ENCODE measurements around the gene CUL2.
"Not testable (repeated sequence)": the region's sequence is repeated elsewhere in the genome, so short reads cannot be mapped to it uniquely, and the experiment has no call there.

CUL2 gene

GRCh38 chr10:35083242-35083641 lies 6.9 kb downstream of the CUL2 start:
- no peak overlapping the region for H3K4me3 ChIP-seq (ENCODE audit: low read depth, low read length)
- no peak for DNase-seq (ENCODE audit: low read depth)
- TF ChIP-seq, protein P1, sequence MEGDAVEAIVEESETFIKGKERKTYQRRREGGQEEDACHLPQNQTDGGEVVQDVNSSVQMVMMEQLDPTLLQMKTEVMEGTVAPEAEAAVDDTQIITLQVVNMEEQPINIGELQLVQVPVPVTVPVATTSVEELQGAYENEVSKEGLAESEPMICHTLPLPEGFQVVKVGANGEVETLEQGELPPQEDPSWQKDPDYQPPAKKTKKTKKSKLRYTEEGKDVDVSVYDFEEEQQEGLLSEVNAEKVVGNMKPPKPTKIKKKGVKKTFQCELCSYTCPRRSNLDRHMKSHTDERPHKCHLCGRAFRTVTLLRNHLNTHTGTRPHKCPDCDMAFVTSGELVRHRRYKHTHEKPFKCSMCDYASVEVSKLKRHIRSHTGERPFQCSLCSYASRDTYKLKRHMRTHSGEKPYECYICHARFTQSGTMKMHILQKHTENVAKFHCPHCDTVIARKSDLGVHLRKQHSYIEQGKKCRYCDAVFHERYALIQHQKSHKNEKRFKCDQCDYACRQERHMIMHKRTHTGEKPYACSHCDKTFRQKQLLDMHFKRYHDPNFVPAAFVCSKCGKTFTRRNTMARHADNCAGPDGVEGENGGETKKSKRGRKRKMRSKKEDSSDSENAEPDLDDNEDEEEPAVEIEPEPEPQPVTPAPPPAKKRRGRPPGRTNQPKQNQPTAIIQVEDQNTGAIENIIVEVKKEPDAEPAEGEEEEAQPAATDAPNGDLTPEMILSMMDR (conservative IDR thresholded peaks at IDR 0.05; ENCODE audit: low read depth, low read length), result no peak

DNA sequence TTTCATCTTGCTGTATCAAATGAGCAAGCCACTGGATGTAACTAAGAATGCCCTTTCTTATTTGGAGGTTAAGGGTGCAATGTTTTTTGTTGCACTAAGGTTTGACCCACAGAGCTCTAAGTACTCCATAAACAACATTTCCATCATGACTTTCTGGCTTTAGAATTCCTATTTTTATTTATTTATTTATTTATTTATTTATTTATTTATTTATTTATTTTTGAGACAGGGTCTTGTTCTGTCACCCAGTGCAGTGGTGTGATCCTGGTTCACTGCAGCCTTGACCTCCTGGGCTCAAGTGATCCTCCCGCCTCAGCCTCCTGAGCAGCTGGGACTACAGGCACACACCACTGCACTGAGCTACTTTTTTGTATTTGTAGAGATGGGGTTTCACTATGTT lies 9.9 kb downstream of the CUL2 start:
- H3K4me3 ChIP-seq (ENCODE audit: low read depth, low read length); DNase-seq (ENCODE audit: low read depth): not testable (repeated sequence)

- no peak overlapping the region for H3K4me3 ChIP-seq (ENCODE audit: low read depth, low read length)
- peak; percentile 79 for DNase-seq (ENCODE audit: low read depth)
- TF ChIP-seq, protein P1 (conservative IDR thresholded peaks at IDR 0.05; ENCODE audit: low read depth, low read length), result no peak
Observed at GRCh38 chr10:35079763-35080162, 10.4 kb downstream of the CUL2 start.

DNA sequence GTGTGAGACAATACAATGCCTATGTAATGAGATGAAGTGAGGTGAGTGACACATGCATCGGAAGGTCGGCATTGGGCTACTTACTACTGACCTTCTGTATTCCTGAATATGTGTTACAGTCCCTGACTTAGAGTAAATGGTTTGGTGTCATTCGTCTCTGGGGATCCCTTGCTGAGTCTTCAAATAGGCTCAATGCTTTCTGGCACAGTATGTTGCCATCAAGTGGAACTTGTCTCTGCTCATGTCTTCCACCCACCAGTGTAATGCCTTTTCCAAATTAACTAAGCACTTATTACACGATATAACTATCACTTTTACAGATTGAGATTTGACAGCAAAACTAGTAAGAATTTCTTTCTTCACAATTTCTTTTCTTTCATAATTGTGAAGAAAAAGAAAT lies 10.9 kb downstream of the CUL2 start:
- no peak overlapping the region for H3K4me3 ChIP-seq (ENCODE audit: low read depth, low read length)
- DNase-seq (ENCODE audit: low read depth), result no peak
- TF ChIP-seq, protein P1 (conservative IDR thresholded peaks at IDR 0.05; ENCODE audit: low read depth, low read length), result no peak

GRCh38 chr10:35075228-35075627 lies 14.9 kb downstream of the CUL2 start:
- TF ChIP-seq, protein P1 (conservative IDR thresholded peaks at IDR 0.05; ENCODE audit: low read depth, low read length), result no peak
- no peak overlapping the region for H3K4me3 ChIP-seq (ENCODE audit: low read depth, low read length)
- no peak for DNase-seq (ENCODE audit: low read depth)

DNA sequence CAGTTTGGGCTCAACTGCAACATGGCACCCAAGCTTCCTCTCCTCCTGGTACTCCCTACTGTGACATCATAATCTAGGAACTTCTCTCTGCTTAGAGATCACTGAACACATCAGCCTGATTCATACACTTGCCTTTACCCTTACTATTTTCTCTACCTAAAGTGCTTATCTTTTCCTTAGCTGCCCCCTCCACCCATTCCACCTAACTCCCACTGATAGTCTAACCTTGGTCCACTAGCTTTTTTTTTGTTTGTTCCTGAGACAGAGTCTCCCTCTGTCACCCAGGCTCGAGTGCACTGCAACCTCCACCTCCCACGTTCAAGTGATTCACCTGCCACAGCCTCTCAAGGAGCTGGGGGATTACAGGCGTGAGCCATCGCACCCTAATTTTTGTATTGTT lies 15.9 kb downstream of the CUL2 start:
- DNase-seq (ENCODE audit: low read depth), result peak; percentile 24
- no peak overlapping the region for H3K4me3 ChIP-seq (ENCODE audit: low read depth, low read length)
- TF ChIP-seq, protein P1 (conservative IDR thresholded peaks at IDR 0.05; ENCODE audit: low read depth, low read length), result no peak

- no peak for DNase-seq (ENCODE audit: low read depth)
- H3K4me3 ChIP-seq (ENCODE audit: low read depth, low read length), result no peak overlapping the region
- TF ChIP-seq, protein P1 (conservative IDR thresholded peaks at IDR 0.05; ENCODE audit: low read depth, low read length), result no peak
Observed at GRCh38 chr10:35070521-35070920, 19.6 kb downstream of the CUL2 start.
